Measurements from ENCODE around the gene PKP3. TPM values are rescaled to one million over a fixed set of nuclear protein-coding genes. Genes with fewer than 3 reads are reported as not detected.

Gene PKP3
- polyA plus RNA-seq, 1 donor (not counting 4 experiments of a cell fraction or from before 2014, with no cell fraction given), result 125 TPM

DNA sequence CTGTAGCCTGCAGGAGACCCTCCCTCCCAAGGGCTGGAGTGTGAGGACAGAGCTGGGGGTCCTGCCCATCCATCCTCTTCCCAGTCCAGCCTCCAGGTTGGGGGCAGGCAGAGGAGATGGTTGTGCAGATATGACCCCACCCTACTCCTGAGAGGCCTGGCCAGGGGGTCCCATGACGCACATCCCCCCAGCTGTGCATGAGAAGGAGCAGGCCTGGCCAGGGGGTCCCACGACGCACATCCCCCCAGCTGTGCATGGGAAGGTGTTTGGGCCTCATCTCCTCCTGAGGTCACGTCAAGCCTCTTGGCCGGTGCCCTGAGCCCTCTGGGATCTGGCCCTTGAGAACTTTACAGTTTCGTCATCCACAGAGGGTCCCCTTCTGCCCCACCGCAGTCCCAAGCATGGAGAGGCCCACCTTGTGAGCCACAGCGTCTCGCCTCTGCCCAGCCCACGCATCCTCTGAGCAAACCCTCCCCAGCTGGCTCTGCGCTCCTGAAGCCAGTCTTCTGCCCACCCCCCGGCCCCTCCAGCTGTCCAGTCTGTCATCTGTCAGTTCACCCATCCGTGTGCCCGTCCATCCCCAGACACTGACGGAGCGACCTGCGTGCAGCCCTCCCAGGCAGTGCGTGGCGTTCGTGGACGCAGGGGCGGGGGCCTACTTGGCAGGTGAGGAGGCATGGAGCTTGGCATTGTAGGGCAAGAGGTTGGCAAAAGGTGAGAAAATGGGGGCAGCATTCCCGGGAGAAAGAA is 45.5 kb downstream of the PKP3 start:
- Histone ChIP-seq H3K9me3 (ENCODE audit: control insufficient read depth, low read depth, low read length) (no peaks in the 10 kb centered on the region), H4K20me1 (ENCODE audit: control insufficient read depth, extremely low read depth, insufficient read depth, low read length) (no peaks in the 10 kb centered on the region), H3K9ac (ENCODE audit: control insufficient read depth, extremely low read depth, insufficient read depth, low read length) (no peak overlapping the region), H3K9me1 (ENCODE audit: control insufficient read depth, extremely low read depth, insufficient read depth, low read length) (no peaks in the 10 kb centered on the region), H3K79me2 (ENCODE audit: control insufficient read depth, insufficient read depth, low read length) (peaks cover 9% of the 10 kb centered on the region), H2AFZ (ENCODE audit: control insufficient read depth, low read length) (no peak overlapping the region), H3K4me3 (ENCODE audit: control insufficient read depth in 2 of 3, extremely low read depth in 1 of 3, insufficient read depth in 2 of 3, low read depth in 1 of 3, low read length in 3 of 3) (no peak overlapping the region), H3K4me2 (ENCODE audit: control insufficient read depth, extremely low read depth, insufficient read depth, low read depth, low read length) (no peak overlapping the region), H3K36me3 (ENCODE audit: control insufficient read depth in 2 of 2, extremely low read depth in 1 of 2, insufficient read depth in 2 of 2, low read length in 2 of 2) (no peaks in the 10 kb centered on the region), H3K27me3 (ENCODE audit: control insufficient read depth, extremely low read depth, insufficient read depth, low read length) (no peaks in the 10 kb centered on the region), H3K27ac (ENCODE audit: control insufficient read depth, insufficient read depth, low read length) (no peak overlapping the region), H3K4me1 (ENCODE audit: control insufficient read depth, extremely low read depth, insufficient read depth, low read length) (peaks cover 22% of the 10 kb centered on the region)
- DNase-seq (ENCODE audit: low read depth, low spot score) (no peak), FAIRE-seq (no peak)
- TF ChIP-seq, protein P1, sequence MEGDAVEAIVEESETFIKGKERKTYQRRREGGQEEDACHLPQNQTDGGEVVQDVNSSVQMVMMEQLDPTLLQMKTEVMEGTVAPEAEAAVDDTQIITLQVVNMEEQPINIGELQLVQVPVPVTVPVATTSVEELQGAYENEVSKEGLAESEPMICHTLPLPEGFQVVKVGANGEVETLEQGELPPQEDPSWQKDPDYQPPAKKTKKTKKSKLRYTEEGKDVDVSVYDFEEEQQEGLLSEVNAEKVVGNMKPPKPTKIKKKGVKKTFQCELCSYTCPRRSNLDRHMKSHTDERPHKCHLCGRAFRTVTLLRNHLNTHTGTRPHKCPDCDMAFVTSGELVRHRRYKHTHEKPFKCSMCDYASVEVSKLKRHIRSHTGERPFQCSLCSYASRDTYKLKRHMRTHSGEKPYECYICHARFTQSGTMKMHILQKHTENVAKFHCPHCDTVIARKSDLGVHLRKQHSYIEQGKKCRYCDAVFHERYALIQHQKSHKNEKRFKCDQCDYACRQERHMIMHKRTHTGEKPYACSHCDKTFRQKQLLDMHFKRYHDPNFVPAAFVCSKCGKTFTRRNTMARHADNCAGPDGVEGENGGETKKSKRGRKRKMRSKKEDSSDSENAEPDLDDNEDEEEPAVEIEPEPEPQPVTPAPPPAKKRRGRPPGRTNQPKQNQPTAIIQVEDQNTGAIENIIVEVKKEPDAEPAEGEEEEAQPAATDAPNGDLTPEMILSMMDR (optimal IDR thresholded peaks at IDR 0.05 in 1 of 3, IDR thresholded peaks at IDR 0.05 in 1 of 3, conservative IDR thresholded peaks at IDR 0.05 in 1 of 3; ENCODE audit: extremely low read depth in 1 of 3, insufficient read depth in 2 of 3, low read length in 3 of 3), result no peak
- TF ChIP-seq EZH2 (IDR thresholded peaks at IDR 0.05; ENCODE audit: low read length), result no peak
- dilution Hi-C loops (cut with MboI; ENCODE audit: extremely low pct_ligation_motif_present, low sequenced_read_pairs), result no loop called here

GRCh38 chr11:440065-441042 is 46.3 kb downstream of the PKP3 start:
- Histone ChIP-seq H3K4me3 (ENCODE audit: control insufficient read depth in 2 of 3, extremely low read depth in 1 of 3, insufficient read depth in 2 of 3, low read depth in 1 of 3, low read length in 3 of 3) (peak overlapping the region in 2 of 3 experiments; percentile 71 to 77), H3K27me3 (ENCODE audit: control insufficient read depth, extremely low read depth, insufficient read depth, low read length) (no peaks in the 10 kb centered on the region), H3K9me3 (ENCODE audit: control insufficient read depth, low read depth, low read length) (no peaks in the 10 kb centered on the region), H3K79me2 (ENCODE audit: control insufficient read depth, insufficient read depth, low read length) (peaks cover 9% of the 10 kb centered on the region), H3K9ac (ENCODE audit: control insufficient read depth, extremely low read depth, insufficient read depth, low read length) (peak overlapping the region; percentile 72), H3K4me2 (ENCODE audit: control insufficient read depth, extremely low read depth, insufficient read depth, low read depth, low read length) (peak overlapping the region; percentile 85), H3K4me1 (ENCODE audit: control insufficient read depth, extremely low read depth, insufficient read depth, low read length) (peaks cover 24% of the 10 kb centered on the region), H4K20me1 (ENCODE audit: control insufficient read depth, extremely low read depth, insufficient read depth, low read length) (no peaks in the 10 kb centered on the region), H3K27ac (ENCODE audit: control insufficient read depth, insufficient read depth, low read length) (no peak overlapping the region), H3K36me3 (ENCODE audit: control insufficient read depth in 2 of 2, extremely low read depth in 1 of 2, insufficient read depth in 2 of 2, low read length in 2 of 2) (no peaks in the 10 kb centered on the region), H2AFZ (ENCODE audit: control insufficient read depth, low read length) (no peak overlapping the region), H3K9me1 (ENCODE audit: control insufficient read depth, extremely low read depth, insufficient read depth, low read length) (no peaks in the 10 kb centered on the region)
- TF ChIP-seq, protein P1 (optimal IDR thresholded peaks at IDR 0.05 in 1 of 3, IDR thresholded peaks at IDR 0.05 in 1 of 3, conservative IDR thresholded peaks at IDR 0.05 in 1 of 3; ENCODE audit: extremely low read depth in 1 of 3, insufficient read depth in 2 of 3, low read length in 3 of 3), result peak in 2 of 3 experiments; percentile 42 to 43
- no peak for TF ChIP-seq EZH2 (IDR thresholded peaks at IDR 0.05; ENCODE audit: low read length)
- FAIRE-seq (no peak), DNase-seq (ENCODE audit: low read depth, low spot score) (no peak)
- dilution Hi-C loops (cut with MboI; ENCODE audit: extremely low pct_ligation_motif_present, low sequenced_read_pairs), result no loop called here
